OCI-LY7 (cell line): ENCODE data around the gene BARHL2. TPM values are rescaled to one million over a fixed set of nuclear protein-coding genes. Genes with fewer than 3 reads are reported as not detected.

Experiments
- BruUV-seq: library from RNA; stranded (reverse); fragments of 400-500 nt; replicated peaks from 2 replicates; lab custom pipeline; 2021; lab: Mats Ljungman, UMichigan
- CTCF ChIA-PET: fragments of 300-600 bp; sonication (Branson Sonifier 250); formaldehyde crosslinking; loops from one replicate; lab custom pipeline; 2022; ENCODE audit warnings: antibody characterized with exemption; ENCODE audit not compliant: unreplicated experiment; lab: Charles Lee
- POLR2A ChIA-PET: fragments of 300-600 bp; sonication (Branson Sonifier 250); formaldehyde crosslinking; loops from one replicate; lab custom pipeline; 2022; ENCODE audit warnings: antibody characterized with exemption; lab: Charles Lee
- DNase-seq: peaks from one replicate; pipeline ENCODE4 v3.0.0-alpha.2; 2015; ENCODE audit warnings: low spot score
- H2AFZ ChIP-seq: fragments of 200-600 bp; sonication (generic), shearing (Covaris generic); 2 replicates; pipeline ENCODE4 v1.6.1; 2014; ENCODE audit warnings: mild to moderate bottlenecking, antibody characterized with exemption, low read length, moderate library complexity
- H3K27ac ChIP-seq: fragments of 200-600 bp; sonication (generic); 2 replicates; pipeline ENCODE4 v1.5.1; 2014; ENCODE audit warnings: mixed run types, low read depth, mild to moderate bottlenecking, moderate library complexity, low read length, inconsistent platforms; ENCODE audit not compliant: poor library complexity, severe bottlenecking
- H3K36me3 ChIP-seq: fragments of 200-600 bp; sonication (generic); 2 replicates; pipeline ENCODE4 v1.6.1; 2014; ENCODE audit warnings: mild to moderate bottlenecking, antibody characterized with exemption, low read length, moderate library complexity, mixed read lengths; ENCODE audit not compliant: insufficient read depth
- H3K4me1 ChIP-seq: fragments of 200-600 bp; sonication (generic); 2 replicates; pipeline ENCODE4 v1.5.1; 2014; ENCODE audit warnings: mild to moderate bottlenecking, low read length; ENCODE audit not compliant: insufficient read depth, poor library complexity, severe bottlenecking
- H3K4me2 ChIP-seq: fragments of 200-600 bp; sonication (generic); 2 replicates; pipeline ENCODE4 v1.6.1; 2014; ENCODE audit warnings: mild to moderate bottlenecking, low read length
- H3K4me3 ChIP-seq: fragments of 200-600 bp; sonication (generic); 2 replicates; pipeline ENCODE4 v1.5.1; 2014; ENCODE audit warnings: mild to moderate bottlenecking, low read depth, low read length; ENCODE audit not compliant: poor library complexity, severe bottlenecking
- H3K79me2 ChIP-seq: fragments of 200-600 bp; sonication (generic); 2 replicates; pipeline ENCODE4 v1.6.1; 2016; ENCODE audit warnings: low read depth, mild to moderate bottlenecking, low read length, moderate library complexity, mixed read lengths; ENCODE audit not compliant: insufficient read depth
- H3K9me2 ChIP-seq: fragments of 200-600 bp; sonication (generic); 2 replicates; pipeline ENCODE4 v1.6.1; 2016; ENCODE audit warnings: mild to moderate bottlenecking, low read length, mixed read lengths; ENCODE audit not compliant: insufficient read depth
- H3K9me3 ChIP-seq: fragments of 200-600 bp; sonication (generic); 2 replicates; pipeline ENCODE4 v1.6.1; 2014; ENCODE audit warnings: mild to moderate bottlenecking, mixed run types, low read length, mixed read lengths
- H4K20me1 ChIP-seq: fragments of 200-600 bp; sonication (generic); 2 replicates; pipeline ENCODE4 v1.6.1; 2014; ENCODE audit warnings: mild to moderate bottlenecking, antibody characterized with exemption, low read length, moderate library complexity, mixed read lengths; ENCODE audit not compliant: insufficient read depth
- EZH2phosphoT487 ChIP-seq: fragments of 200-600 bp; sonication (generic); IDR thresholded peaks from 2 replicates; pipeline ENCODE4 v1.6.1; 2018; ENCODE audit warnings: low read depth, borderline replicate concordance, mild to moderate bottlenecking, mixed run types, antibody characterized with exemption, low read length, moderate library complexity, mixed read lengths
- intact Hi-C: fragments of 100-400 bp; cut with micrococcal nuclease; formaldehyde crosslinking; loops from one replicate; pipeline ENCODE4 v1.10.0; 2022; ENCODE audit not compliant: unreplicated experiment
- total RNA-seq, 2 experiments: library from RNA; depleted of rRNA in 1 of 2; stranded (reverse); fragments of >200 nt in 1 of 2; shearing (Covaris generic) in 1 of 2; gene quantifications; 2 replicates each; pipeline ENCODE4 v1.2.3, GENCODE V29; 2014 to 2022
- TF ChIP-seq, protein P1 (sequence below): fragments of 200-600 bp; sonication (generic); conservative IDR thresholded peaks from 2 replicates; pipeline ENCODE4 v1.5.1; 2014; ENCODE audit warnings: mild to moderate bottlenecking, antibody characterized with exemption, low read length, moderate library complexity, mixed read lengths

BARHL2 gene
- total RNA-seq, 2 experiments from 2014 or later: not detected

DNA sequence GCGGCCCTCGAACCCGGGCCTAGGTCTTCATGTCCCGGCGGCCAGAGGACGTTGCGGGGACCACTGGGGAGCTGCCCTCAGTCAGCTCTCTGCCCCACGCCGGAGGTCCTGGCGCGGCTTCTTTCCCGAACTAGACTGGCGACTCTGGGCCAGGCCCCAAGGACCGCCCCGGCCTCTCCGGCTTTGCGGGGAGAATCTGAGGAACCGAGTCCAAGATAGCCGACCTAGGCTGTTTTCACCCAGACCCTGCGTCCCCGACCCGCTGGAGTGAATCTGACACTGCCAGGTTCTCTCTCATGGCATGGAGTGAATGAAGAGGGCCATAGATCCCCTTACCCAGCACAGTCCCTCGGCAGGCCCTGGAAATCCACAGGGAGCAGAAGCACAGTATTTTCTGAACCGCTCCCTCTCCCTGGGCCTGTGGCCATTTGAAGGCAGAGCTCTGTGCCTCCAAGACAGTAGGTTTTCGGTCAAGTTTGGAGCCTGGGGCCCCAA lies 9.9 kb upstream of the BARHL2 start:
- TF ChIP-seq, protein P1, sequence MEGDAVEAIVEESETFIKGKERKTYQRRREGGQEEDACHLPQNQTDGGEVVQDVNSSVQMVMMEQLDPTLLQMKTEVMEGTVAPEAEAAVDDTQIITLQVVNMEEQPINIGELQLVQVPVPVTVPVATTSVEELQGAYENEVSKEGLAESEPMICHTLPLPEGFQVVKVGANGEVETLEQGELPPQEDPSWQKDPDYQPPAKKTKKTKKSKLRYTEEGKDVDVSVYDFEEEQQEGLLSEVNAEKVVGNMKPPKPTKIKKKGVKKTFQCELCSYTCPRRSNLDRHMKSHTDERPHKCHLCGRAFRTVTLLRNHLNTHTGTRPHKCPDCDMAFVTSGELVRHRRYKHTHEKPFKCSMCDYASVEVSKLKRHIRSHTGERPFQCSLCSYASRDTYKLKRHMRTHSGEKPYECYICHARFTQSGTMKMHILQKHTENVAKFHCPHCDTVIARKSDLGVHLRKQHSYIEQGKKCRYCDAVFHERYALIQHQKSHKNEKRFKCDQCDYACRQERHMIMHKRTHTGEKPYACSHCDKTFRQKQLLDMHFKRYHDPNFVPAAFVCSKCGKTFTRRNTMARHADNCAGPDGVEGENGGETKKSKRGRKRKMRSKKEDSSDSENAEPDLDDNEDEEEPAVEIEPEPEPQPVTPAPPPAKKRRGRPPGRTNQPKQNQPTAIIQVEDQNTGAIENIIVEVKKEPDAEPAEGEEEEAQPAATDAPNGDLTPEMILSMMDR: no peak
- no peak for TF ChIP-seq EZH2phosphoT487
- H3K79me2 ChIP-seq: no peaks in the 10 kb centered on the region
- H2AFZ ChIP-seq: no peak overlapping the region
- ChIA-PET POLR2A (interaction anchor here (0.5 to 1.1 kb wide), 2 partner anchors 184 to 343 kb away, joined by 3 read pairs; no protein-coding TSS in a partner anchor), CTCF (no interaction called here)
- intact Hi-C loops: no loop called here
- no peak for DNase-seq
- no peaks in the 10 kb centered on the region for H3K9me2 ChIP-seq
- no peak overlapping the region for H3K4me2 ChIP-seq
- no TSS peak for BruUV-seq
- H3K27ac ChIP-seq: no peak overlapping the region
- no peaks in the 10 kb centered on the region for H3K9me3 ChIP-seq
- no peaks in the 10 kb centered on the region for H4K20me1 ChIP-seq
- no peaks in the 10 kb centered on the region for H3K36me3 ChIP-seq
- no peaks in the 10 kb centered on the region for H3K4me1 ChIP-seq
- no peak overlapping the region for H3K4me3 ChIP-seq

DNA sequence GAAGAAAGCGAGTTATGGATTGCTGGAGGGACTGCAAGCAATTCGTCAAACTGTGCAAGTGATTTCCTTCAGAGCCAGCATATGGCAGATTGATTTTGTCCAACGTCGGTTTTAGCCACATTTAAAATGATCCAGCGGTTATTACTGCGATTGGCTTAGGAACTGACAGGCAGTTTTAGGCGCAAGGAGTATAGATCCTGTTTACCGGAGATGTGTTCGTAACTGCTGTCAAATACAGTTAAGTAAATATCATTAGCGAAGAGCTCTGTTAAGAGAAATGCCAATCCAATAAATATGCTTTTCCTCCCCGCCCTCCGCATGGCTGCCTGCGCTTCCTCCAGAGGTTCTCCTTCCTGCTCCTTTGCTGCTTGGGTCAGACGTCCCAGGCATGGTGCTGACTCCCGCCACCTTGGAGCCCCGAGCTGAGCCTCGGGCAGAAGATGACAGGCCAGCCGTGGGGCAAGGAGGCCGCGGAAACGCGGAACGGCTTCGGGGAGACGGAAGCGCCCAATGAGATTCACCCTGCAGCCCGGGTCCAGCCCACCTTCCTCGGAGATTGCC lies 9.4 kb upstream of the BARHL2 start:
- no peak overlapping the region for H3K4me3 ChIP-seq
- H3K4me2 ChIP-seq: no peak overlapping the region
- H3K9me3 ChIP-seq: no peaks in the 10 kb centered on the region
- no peaks in the 10 kb centered on the region for H3K79me2 ChIP-seq
- ChIA-PET POLR2A (interaction anchor here (1.1 kb wide), 1 partner anchor 184 kb away, joined by 3 read pairs; no protein-coding TSS in a partner anchor), CTCF (no interaction called here)
- H3K4me1 ChIP-seq: no peaks in the 10 kb centered on the region
- no peaks in the 10 kb centered on the region for H4K20me1 ChIP-seq
- intact Hi-C loops: no loop called here
- no TSS peak for BruUV-seq
- no peak overlapping the region for H2AFZ ChIP-seq
- DNase-seq: no peak
- TF ChIP-seq, protein P1: no peak
- no peak for TF ChIP-seq EZH2phosphoT487
- H3K36me3 ChIP-seq: no peaks in the 10 kb centered on the region
- H3K9me2 ChIP-seq: no peaks in the 10 kb centered on the region
- H3K27ac ChIP-seq: no peak overlapping the region

DNA sequence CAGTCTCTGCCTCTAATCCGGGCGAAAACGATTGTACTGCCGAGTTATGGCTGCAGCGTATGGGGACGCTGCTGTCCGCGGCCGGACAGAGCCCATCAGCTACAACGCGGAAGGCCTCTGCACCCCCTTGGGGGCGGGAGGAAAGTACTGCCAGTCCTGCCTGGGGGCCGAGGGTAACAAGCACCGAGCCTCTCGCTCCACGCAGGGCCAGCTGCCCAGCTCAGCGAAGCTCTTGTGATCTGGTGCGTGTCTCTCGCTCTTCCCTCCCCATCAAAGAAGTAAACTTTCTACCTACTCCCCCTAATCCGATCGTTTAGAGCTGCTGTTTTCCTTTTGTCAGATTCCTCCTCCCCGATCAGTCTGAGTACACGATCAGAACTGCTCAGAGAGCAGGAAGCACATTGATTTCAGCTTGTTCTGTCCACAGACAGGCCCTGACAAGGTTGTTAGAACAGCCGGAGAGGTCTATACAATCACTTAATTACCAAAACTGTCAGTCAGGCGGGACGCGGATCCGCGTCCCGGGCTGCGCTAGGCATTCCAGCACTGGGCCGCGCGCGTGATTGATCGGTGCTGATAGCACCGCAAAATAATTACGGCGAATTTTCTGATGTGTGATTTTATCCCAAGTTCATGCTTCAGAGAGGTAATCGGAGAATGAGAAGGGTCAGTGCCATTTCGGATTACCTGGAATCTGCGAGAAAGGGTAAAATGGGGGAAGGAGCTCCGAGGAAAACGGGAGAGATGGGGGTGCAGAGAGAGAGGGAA lies 8.7 kb upstream of the BARHL2 start:
- H3K4me1 ChIP-seq: no peaks in the 10 kb centered on the region
- no peak overlapping the region for H3K4me3 ChIP-seq
- TF ChIP-seq EZH2phosphoT487: no peak
- TF ChIP-seq, protein P1: no peak
- H3K27ac ChIP-seq: no peak overlapping the region
- H3K4me2 ChIP-seq: no peak overlapping the region
- CTCF ChIA-PET: no interaction called here
- no peak overlapping the region for H2AFZ ChIP-seq
- POLR2A ChIA-PET: no interaction called here
- H3K79me2 ChIP-seq: no peaks in the 10 kb centered on the region
- no peak for DNase-seq
- intact Hi-C loops: no loop called here
- H4K20me1 ChIP-seq: no peaks in the 10 kb centered on the region
- no peaks in the 10 kb centered on the region for H3K9me3 ChIP-seq
- no TSS peak for BruUV-seq
- H3K36me3 ChIP-seq: no peaks in the 10 kb centered on the region
- H3K9me2 ChIP-seq: no peaks in the 10 kb centered on the region
